ENCODE results near the gene RBM48.

- TF ChIP-seq FOS (IDR thresholded peaks at IDR 0.05; ENCODE audit: borderline replicate concordance, insufficient read depth, low read length) (no peak), CTCF (IDR thresholded peaks at IDR 0.05; ENCODE audit: extremely low read depth in 1 of 2, insufficient read depth in 1 of 2, low read depth in 1 of 2, low read length in 2 of 2) (no peak), POLR2A (IDR thresholded peaks at IDR 0.05; ENCODE audit: low read depth, low read length) (no peak), MYC (IDR thresholded peaks at IDR 0.05; ENCODE audit: low read depth, low read length) (no peak)
Observed at GRCh38 chr7:92523110-92523509, 5.5 kb upstream of the RBM48 start.
